ENCODE results near the gene NPAS2. TPM values are rescaled to one million over a fixed set of nuclear protein-coding genes. Genes with fewer than 3 reads are reported as not detected.

NPAS2 gene
- total RNA-seq, 5 donors from 2014 or later (not counting 1 experiment from before 2014, with no cell fraction given), result 3.5 to 9.5 (median 4.4) TPM

- ChIA-PET POLR2A (no interaction called here), CTCF (no interaction called here)
- Mint-ChIP-seq H3K27me3 (no peaks in the 10 kb centered on the region), H3K36me3 (no peaks in the 10 kb centered on the region), H3K9me3 (no peaks in the 10 kb centered on the region), H3K4me3 (no peak overlapping the region), H3K27ac (no peak overlapping the region), H3K4me1 (peaks cover 0 to 10% (median 5%) of the 10 kb centered on the region in 3 donors)
- H3K4me1 ChIP-seq (ENCODE audit: control insufficient read depth in 1 of 2, extremely low read depth in 1 of 2, insufficient read depth in 2 of 2, low read length in 2 of 2), result no peaks in the 10 kb centered on the region
- H3K36me3 ChIP-seq (ENCODE audit: control insufficient read depth in 2 of 2, extremely low read depth in 1 of 2, insufficient read depth in 1 of 2, low read length in 1 of 2), result no peaks in the 10 kb centered on the region
- ATAC-seq (replicated peaks in 1 of 4) (no peak), DNase-seq (no peak)
- H3K4me3 ChIP-seq (ENCODE audit: control insufficient read depth in 1 of 2, extremely low read depth in 1 of 2, low read length in 1 of 2), result no peak overlapping the region
- no peaks in the 10 kb centered on the region for H3K9me3 ChIP-seq
- 100% methylated on average over 1 of the region's 3 CpGs for WGBS (ENCODE audit: insufficient coverage)
- no peaks in the 10 kb centered on the region for H3K27me3 ChIP-seq (replicated peaks in 1 of 2; ENCODE audit: control insufficient read depth in 2 of 2, extremely low read depth in 1 of 2, insufficient read depth in 2 of 2, low read length in 1 of 2)
- H3K27ac ChIP-seq (ENCODE audit: low read length), result no peak overlapping the region
Observed at GRCh38 chr2:100857915-100858314, 38.0 kb downstream of the NPAS2 start.

GRCh38 chr2:100859902-100860301 is 40.0 kb downstream of the NPAS2 start:
- POLR2A ChIA-PET, result no interaction called here
- no CpG with 5 or more reads among the region's 2 CpGs for WGBS (ENCODE audit: insufficient coverage)

DNA sequence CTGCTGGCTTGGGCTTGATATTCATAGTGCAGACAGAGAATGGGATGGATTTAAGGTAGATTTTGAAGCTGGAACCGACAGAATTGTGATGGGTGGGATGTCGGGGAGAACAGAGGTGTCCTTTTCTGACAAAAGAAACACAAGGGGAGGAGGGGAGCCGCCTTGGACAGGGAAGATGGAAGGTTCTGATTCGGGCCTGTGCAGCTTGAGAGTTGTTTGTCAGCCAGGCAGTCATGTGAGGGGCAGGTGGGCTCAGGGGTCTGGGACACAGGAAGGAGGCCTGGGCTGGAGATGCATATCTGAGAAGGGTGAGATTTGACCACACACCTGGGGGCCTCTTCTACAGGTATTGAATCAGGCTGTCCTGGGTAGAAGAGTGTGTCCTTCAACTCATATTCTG is 41.4 kb downstream of the NPAS2 start:
- Mint-ChIP-seq H3K4me1 (peaks cover 0 to 12% (median 5%) of the 10 kb centered on the region in 3 donors), H3K9me3 (peaks cover 0 to 4% (median 0%) of the 10 kb centered on the region in 3 donors), H3K27ac (no peak overlapping the region), H3K27me3 (no peaks in the 10 kb centered on the region), H3K4me3 (no peak overlapping the region), H3K36me3 (no peaks in the 10 kb centered on the region)
- no peaks in the 10 kb centered on the region for H3K9me3 ChIP-seq
- H3K4me3 ChIP-seq (ENCODE audit: control insufficient read depth in 1 of 2, extremely low read depth in 1 of 2, low read length in 1 of 2), result no peak overlapping the region
- no peaks in the 10 kb centered on the region for H3K27me3 ChIP-seq (replicated peaks in 1 of 2; ENCODE audit: control insufficient read depth in 2 of 2, extremely low read depth in 1 of 2, insufficient read depth in 2 of 2, low read length in 1 of 2)
- ChIA-PET CTCF (no interaction called here), POLR2A (no interaction called here)
- DNase-seq (no peak), ATAC-seq (replicated peaks in 1 of 4) (no peak)
- no peaks in the 10 kb centered on the region for H3K36me3 ChIP-seq (ENCODE audit: control insufficient read depth in 2 of 2, extremely low read depth in 1 of 2, insufficient read depth in 1 of 2, low read length in 1 of 2)
- H3K27ac ChIP-seq (ENCODE audit: low read length), result no peak overlapping the region
- no peaks in the 10 kb centered on the region for H3K4me1 ChIP-seq (ENCODE audit: control insufficient read depth in 1 of 2, extremely low read depth in 1 of 2, insufficient read depth in 2 of 2, low read length in 2 of 2)
- WGBS (ENCODE audit: insufficient coverage), result 82% methylated on average over 4 of the region's 4 CpGs

More at GRCh38 chr2:100859902-100860301, 40.0 kb downstream of the NPAS2 start:
- CTCF ChIA-PET, result no interaction called here
- Histone ChIP-seq H3K9me3 (no peaks in the 10 kb centered on the region), H3K27ac (ENCODE audit: low read length) (no peak overlapping the region), H3K4me3 (ENCODE audit: control insufficient read depth in 1 of 2, extremely low read depth in 1 of 2, low read length in 1 of 2) (no peak overlapping the region), H3K4me1 (ENCODE audit: control insufficient read depth in 1 of 2, extremely low read depth in 1 of 2, insufficient read depth in 2 of 2, low read length in 2 of 2) (no peaks in the 10 kb centered on the region), H3K36me3 (ENCODE audit: control insufficient read depth in 2 of 2, extremely low read depth in 1 of 2, insufficient read depth in 1 of 2, low read length in 1 of 2) (no peaks in the 10 kb centered on the region), H3K27me3 (replicated peaks in 1 of 2; ENCODE audit: control insufficient read depth in 2 of 2, extremely low read depth in 1 of 2, insufficient read depth in 2 of 2, low read length in 1 of 2) (no peaks in the 10 kb centered on the region)
- DNase-seq (no peak), ATAC-seq (replicated peaks in 1 of 4) (no peak)
- H3K36me3 Mint-ChIP-seq, result no peaks in the 10 kb centered on the region
- H3K9me3 Mint-ChIP-seq, result no peaks in the 10 kb centered on the region
- no peaks in the 10 kb centered on the region for H3K27me3 Mint-ChIP-seq
- peaks cover 0 to 12% (median 5%) of the 10 kb centered on the region in 3 donors for H3K4me1 Mint-ChIP-seq
- H3K27ac Mint-ChIP-seq, result no peak overlapping the region
- H3K4me3 Mint-ChIP-seq, result no peak overlapping the region

- WGBS (ENCODE audit: insufficient coverage), result 44% methylated on average over 4 of the region's 5 CpGs
- CTCF ChIA-PET, result no interaction called here
- POLR2A ChIA-PET, result no interaction called here
- Mint-ChIP-seq H3K4me3 (peak overlapping the region in 1 of 3 donors; percentile 6), H3K9me3 (peaks cover 0 to 11% (median 2%) of the 10 kb centered on the region in 3 donors), H3K36me3 (no peaks in the 10 kb centered on the region), H3K4me1 (peaks cover 0 to 12% (median 5%) of the 10 kb centered on the region in 3 donors), H3K27ac (peak overlapping the region in 1 of 2 donors; percentile 73), H3K27me3 (no peaks in the 10 kb centered on the region)
- H3K4me3 ChIP-seq (ENCODE audit: control insufficient read depth in 1 of 2, extremely low read depth in 1 of 2, low read length in 1 of 2), result no peak overlapping the region
- ATAC-seq (replicated peaks in 1 of 4) (no peak), DNase-seq (no peak)
- no peak overlapping the region for H3K27ac ChIP-seq (ENCODE audit: low read length)
- H3K9me3 ChIP-seq, result no peaks in the 10 kb centered on the region
- no peaks in the 10 kb centered on the region for H3K36me3 ChIP-seq (ENCODE audit: control insufficient read depth in 2 of 2, extremely low read depth in 1 of 2, insufficient read depth in 1 of 2, low read length in 1 of 2)
- no peaks in the 10 kb centered on the region for H3K4me1 ChIP-seq (ENCODE audit: control insufficient read depth in 1 of 2, extremely low read depth in 1 of 2, insufficient read depth in 2 of 2, low read length in 2 of 2)
- no peaks in the 10 kb centered on the region for H3K27me3 ChIP-seq (replicated peaks in 1 of 2; ENCODE audit: control insufficient read depth in 2 of 2, extremely low read depth in 1 of 2, insufficient read depth in 2 of 2, low read length in 1 of 2)
Observed at GRCh38 chr2:100862081-100862480, 42.1 kb downstream of the NPAS2 start.

- Histone ChIP-seq H3K4me3 (ENCODE audit: control insufficient read depth in 1 of 2, extremely low read depth in 1 of 2, low read length in 1 of 2) (no peak overlapping the region), H3K27me3 (replicated peaks in 1 of 2; ENCODE audit: control insufficient read depth in 2 of 2, extremely low read depth in 1 of 2, insufficient read depth in 2 of 2, low read length in 1 of 2) (peaks cover 0 to 5% of the 10 kb centered on the region in 2 experiments), H3K36me3 (ENCODE audit: control insufficient read depth in 2 of 2, extremely low read depth in 1 of 2, insufficient read depth in 1 of 2, low read length in 1 of 2) (no peaks in the 10 kb centered on the region), H3K27ac (ENCODE audit: low read length) (no peak overlapping the region), H3K9me3 (no peaks in the 10 kb centered on the region), H3K4me1 (ENCODE audit: control insufficient read depth in 1 of 2, extremely low read depth in 1 of 2, insufficient read depth in 2 of 2, low read length in 2 of 2) (no peaks in the 10 kb centered on the region)
- peaks cover 0 to 14% (median 6%) of the 10 kb centered on the region in 3 donors for H3K4me1 Mint-ChIP-seq
- ChIA-PET CTCF (no interaction called here), POLR2A (no interaction called here)
- no peak overlapping the region for H3K27ac Mint-ChIP-seq
- ATAC-seq (replicated peaks in 1 of 4) (no peak), DNase-seq (no peak)
- 76% methylated on average over 3 of the region's 5 CpGs for WGBS (ENCODE audit: insufficient coverage)
- no peak overlapping the region for H3K4me3 Mint-ChIP-seq
- no peaks in the 10 kb centered on the region for H3K36me3 Mint-ChIP-seq
- no peaks in the 10 kb centered on the region for H3K27me3 Mint-ChIP-seq
- peaks cover 6 to 25% (median 11%) of the 10 kb centered on the region in 3 donors for H3K9me3 Mint-ChIP-seq
Observed at GRCh38 chr2:100865816-100866460, 46.0 kb downstream of the NPAS2 start.

GRCh38 chr2:100868083-100868482 is 48.1 kb downstream of the NPAS2 start:
- ATAC-seq (replicated peaks in 1 of 4) (no peak), DNase-seq (no peak)
- H3K27ac Mint-ChIP-seq, result no peak overlapping the region
- Histone ChIP-seq H3K4me1 (ENCODE audit: control insufficient read depth in 1 of 2, extremely low read depth in 1 of 2, insufficient read depth in 2 of 2, low read length in 2 of 2) (no peaks in the 10 kb centered on the region), H3K36me3 (ENCODE audit: control insufficient read depth in 2 of 2, extremely low read depth in 1 of 2, insufficient read depth in 1 of 2, low read length in 1 of 2) (no peaks in the 10 kb centered on the region), H3K9me3 (no peaks in the 10 kb centered on the region), H3K27me3 (replicated peaks in 1 of 2; ENCODE audit: control insufficient read depth in 2 of 2, extremely low read depth in 1 of 2, insufficient read depth in 2 of 2, low read length in 1 of 2) (peaks cover 0 to 5% of the 10 kb centered on the region in 2 experiments), H3K4me3 (ENCODE audit: control insufficient read depth in 1 of 2, extremely low read depth in 1 of 2, low read length in 1 of 2) (no peak overlapping the region), H3K27ac (ENCODE audit: low read length) (no peak overlapping the region)
- no peak overlapping the region for H3K4me3 Mint-ChIP-seq
- H3K27me3 Mint-ChIP-seq, result peaks cover 0 to 4% of the 10 kb centered on the region in 2 donors
- CTCF ChIA-PET, result no interaction called here
- peaks cover 0 to 4% (median 2%) of the 10 kb centered on the region in 3 donors for H3K4me1 Mint-ChIP-seq
- H3K9me3 Mint-ChIP-seq, result peaks cover 6 to 25% (median 11%) of the 10 kb centered on the region in 3 donors
- POLR2A ChIA-PET, result no interaction called here
- H3K36me3 Mint-ChIP-seq, result no peaks in the 10 kb centered on the region

All from T-cell (primary cell).